ENCODE results near the gene ARRDC5. TPM values are rescaled to one million over a fixed set of nuclear protein-coding genes. Genes with fewer than 3 reads are reported as not detected.
"Not testable (repeated sequence)": the region's sequence is repeated elsewhere in the genome, so short reads cannot be mapped to it uniquely, and the experiment has no call there.

The ARRDC5 gene
- total RNA-seq, 1 experiment from 2014 or later = not detected

- in situ Hi-C loops (cut with HindIII; ENCODE audit: low pct_unique_long_range_greater_than_20kb, low sequenced_read_pairs) = not testable (repeated sequence)
Observed at GRCh38 chr19:4882874-4883273, 19.8 kb downstream of the ARRDC5 start.

GRCh38 chr19:4879041-4879440 lies 23.7 kb downstream of the ARRDC5 start:
- in situ Hi-C loops (cut with HindIII; ENCODE audit: low pct_unique_long_range_greater_than_20kb, low sequenced_read_pairs) = no loop called here
- no peak for DNase-seq (ENCODE audit: low read depth)

More at GRCh38 chr19:4882874-4883273, 19.8 kb downstream of the ARRDC5 start:
- DNase-seq (ENCODE audit: low read depth) = not testable (repeated sequence)

- in situ Hi-C loops (cut with HindIII; ENCODE audit: low pct_unique_long_range_greater_than_20kb, low sequenced_read_pairs) = no loop called here
- no peak for DNase-seq (ENCODE audit: low read depth)
Observed at GRCh38 chr19:4878491-4878968, 24.2 kb downstream of the ARRDC5 start.

- DNase-seq (ENCODE audit: low read depth) = no peak
- in situ Hi-C loops (cut with HindIII; ENCODE audit: low pct_unique_long_range_greater_than_20kb, low sequenced_read_pairs) = no loop called here
Observed at GRCh38 chr19:4877753-4878490, 24.8 kb downstream of the ARRDC5 start.

- no peak for DNase-seq (ENCODE audit: low read depth)
- in situ Hi-C loops (cut with HindIII; ENCODE audit: low pct_unique_long_range_greater_than_20kb, low sequenced_read_pairs) = no loop called here
Observed at GRCh38 chr19:4873930-4874329, 28.8 kb downstream of the ARRDC5 start.

GRCh38 chr19:4871711-4872110 lies 31.0 kb downstream of the ARRDC5 start:
- no peak for DNase-seq (ENCODE audit: low read depth)
- in situ Hi-C loops (cut with HindIII; ENCODE audit: low pct_unique_long_range_greater_than_20kb, low sequenced_read_pairs) = no loop called here

GRCh38 chr19:4870025-4870700 lies 32.5 kb downstream of the ARRDC5 start:
- peak; percentile 96 for DNase-seq (ENCODE audit: low read depth)
- in situ Hi-C loops (cut with HindIII; ENCODE audit: low pct_unique_long_range_greater_than_20kb, low sequenced_read_pairs) = no loop called here

GRCh38 chr19:4868286-4868834 lies 34.3 kb downstream of the ARRDC5 start:
- in situ Hi-C loops (cut with HindIII; ENCODE audit: low pct_unique_long_range_greater_than_20kb, low sequenced_read_pairs) = no loop called here
- DNase-seq (ENCODE audit: low read depth) = no peak

GRCh38 chr19:4867534-4868285 lies 35.0 kb downstream of the ARRDC5 start, which contains the start of gene PLIN3:
TSS of gene PLIN3 (minus strand) at chr19:4867667. CDS start at chr19:4861394, 6,273 bp downstream.
- in situ Hi-C loops (cut with HindIII; ENCODE audit: low pct_unique_long_range_greater_than_20kb, low sequenced_read_pairs) = no loop called here
- peak; percentile 97 for DNase-seq (ENCODE audit: low read depth)

- DNase-seq (ENCODE audit: low read depth) = peak; percentile 45
- in situ Hi-C loops (cut with HindIII; ENCODE audit: low pct_unique_long_range_greater_than_20kb, low sequenced_read_pairs) = no loop called here
Observed at GRCh38 chr19:4866595-4867424, 35.9 kb downstream of the ARRDC5 start.

GRCh38 chr19:4861147-4861546 lies 41.5 kb downstream of the ARRDC5 start:
- DNase-seq (ENCODE audit: low read depth) = no peak
- in situ Hi-C loops (cut with HindIII; ENCODE audit: low pct_unique_long_range_greater_than_20kb, low sequenced_read_pairs) = no loop called here

- no peak for DNase-seq (ENCODE audit: low read depth)
- in situ Hi-C loops (cut with HindIII; ENCODE audit: low pct_unique_long_range_greater_than_20kb, low sequenced_read_pairs) = no loop called here
Observed at GRCh38 chr19:4859697-4860096, 43.0 kb downstream of the ARRDC5 start.

GRCh38 chr19:4856468-4856867 lies 46.2 kb downstream of the ARRDC5 start:
- not testable (repeated sequence) for DNase-seq (ENCODE audit: low read depth)

GRCh38 chr19:4853506-4853905 lies 49.2 kb downstream of the ARRDC5 start:
- in situ Hi-C loops (cut with HindIII; ENCODE audit: low pct_unique_long_range_greater_than_20kb, low sequenced_read_pairs) = not testable (repeated sequence)
- peak; percentile 48 for DNase-seq (ENCODE audit: low read depth)

More at GRCh38 chr19:4856468-4856867, 46.2 kb downstream of the ARRDC5 start:
- in situ Hi-C loops (cut with HindIII; ENCODE audit: low pct_unique_long_range_greater_than_20kb, low sequenced_read_pairs) = not testable (repeated sequence)

- in situ Hi-C loops (cut with HindIII; ENCODE audit: low pct_unique_long_range_greater_than_20kb, low sequenced_read_pairs) = no loop called here
- no peak for DNase-seq (ENCODE audit: low read depth)
Observed at GRCh38 chr19:4852484-4852883, 50.2 kb downstream of the ARRDC5 start.

- in situ Hi-C loops (cut with HindIII; ENCODE audit: low pct_unique_long_range_greater_than_20kb, low sequenced_read_pairs) = no loop called here
- peak; percentile 96 for DNase-seq (ENCODE audit: low read depth)
Observed at GRCh38 chr19:4851551-4852290, 51.0 kb downstream of the ARRDC5 start.

- DNase-seq (ENCODE audit: low read depth) = no peak
- in situ Hi-C loops (cut with HindIII; ENCODE audit: low pct_unique_long_range_greater_than_20kb, low sequenced_read_pairs) = no loop called here
Observed at GRCh38 chr19:4849019-4849418, 53.7 kb downstream of the ARRDC5 start.

Measured in Caki2 (cell line).